Gastroesophageal sphincter (tissue), 3 donors: ENCODE measurements around the gene PTPRD.

Experiments used
- EP300 ChIP-seq: sonication (generic); formaldehyde crosslinking; IDR thresholded peaks from one replicate; pipeline ENCODE4 v1.6.1; 2017; ENCODE audit warnings: antibody characterized with exemption, mild to moderate bottlenecking
- POLR2A ChIP-seq, 2 donors: fragments of 450-650 bp; IDR thresholded peaks; one replicate each; pipeline ENCODE4 v1.6.1; 2017; ENCODE audit warnings: antibody characterized with exemption in 2 of 2, mild to moderate bottlenecking in 2 of 2, moderate library complexity in 1 of 2
- TF ChIP-seq, protein P1 (sequence below), 4 experiments: fragments of 200-600 bp in 2 of 4; fragments of 450-650 bp in 2 of 4; sonication (generic) in 1 of 4; IDR thresholded peaks; one replicate each; pipeline ENCODE4 v1.5.1; 2017 to 2019; ENCODE audit warnings: antibody characterized with exemption in 4 of 4, mild to moderate bottlenecking in 2 of 4, moderate library complexity in 2 of 4

DNA sequence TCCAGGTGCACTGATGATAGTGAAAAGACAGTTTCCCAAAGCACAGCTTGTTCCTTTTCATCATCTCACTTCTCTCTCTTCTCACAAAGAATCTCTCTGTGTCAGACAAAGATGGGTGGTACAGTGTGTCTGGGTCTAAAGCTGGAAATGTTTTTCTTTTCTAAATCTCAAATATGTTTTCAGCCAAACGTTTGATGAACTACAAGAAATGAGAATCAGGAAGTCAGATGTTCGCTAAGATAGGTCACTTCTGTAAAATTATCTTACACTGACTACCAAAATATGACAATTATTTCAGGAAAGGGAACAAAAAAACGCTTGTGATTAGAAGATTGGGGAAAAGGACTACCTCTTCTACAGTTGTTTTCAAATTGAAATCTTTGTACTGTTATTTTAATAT lies 708.8 kb downstream of the PTPRD start:
- TF ChIP-seq, protein P1, sequence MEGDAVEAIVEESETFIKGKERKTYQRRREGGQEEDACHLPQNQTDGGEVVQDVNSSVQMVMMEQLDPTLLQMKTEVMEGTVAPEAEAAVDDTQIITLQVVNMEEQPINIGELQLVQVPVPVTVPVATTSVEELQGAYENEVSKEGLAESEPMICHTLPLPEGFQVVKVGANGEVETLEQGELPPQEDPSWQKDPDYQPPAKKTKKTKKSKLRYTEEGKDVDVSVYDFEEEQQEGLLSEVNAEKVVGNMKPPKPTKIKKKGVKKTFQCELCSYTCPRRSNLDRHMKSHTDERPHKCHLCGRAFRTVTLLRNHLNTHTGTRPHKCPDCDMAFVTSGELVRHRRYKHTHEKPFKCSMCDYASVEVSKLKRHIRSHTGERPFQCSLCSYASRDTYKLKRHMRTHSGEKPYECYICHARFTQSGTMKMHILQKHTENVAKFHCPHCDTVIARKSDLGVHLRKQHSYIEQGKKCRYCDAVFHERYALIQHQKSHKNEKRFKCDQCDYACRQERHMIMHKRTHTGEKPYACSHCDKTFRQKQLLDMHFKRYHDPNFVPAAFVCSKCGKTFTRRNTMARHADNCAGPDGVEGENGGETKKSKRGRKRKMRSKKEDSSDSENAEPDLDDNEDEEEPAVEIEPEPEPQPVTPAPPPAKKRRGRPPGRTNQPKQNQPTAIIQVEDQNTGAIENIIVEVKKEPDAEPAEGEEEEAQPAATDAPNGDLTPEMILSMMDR (IDR thresholded peaks at IDR 0.05), result no peak
- TF ChIP-seq POLR2A (IDR thresholded peaks at IDR 0.05) (no peak), EP300 (no peak)
